ENCODE measurements around the gene PDE10A.
A peak's percentile ranks its signal among the peaks of the same experiment; 100 is the strongest.

The PDE10A gene

GRCh38 chr6:165662749-165663376, at the start of gene PDE10A:
Gene PDE10A (minus strand): TSS chr6:165663241. CDS start chr6:165662811, 430 bp downstream.
- peak; percentile 26 for DNase-seq

- no peak for DNase-seq
Observed at GRCh38 chr6:165708985-165709576, 46.0 kb upstream of the PDE10A start.

- no peak for DNase-seq
Observed at GRCh38 chr6:165707067-165707853, 44.2 kb upstream of the PDE10A start.

- DNase-seq = no peak
Observed at GRCh38 chr6:165705941-165706340, 42.9 kb upstream of the PDE10A start.

GRCh38 chr6:165704045-165704748, 41.2 kb upstream of the PDE10A start:
- no peak for DNase-seq

GRCh38 chr6:165702669-165703068, 39.6 kb upstream of the PDE10A start:
- DNase-seq = no peak

- DNase-seq = no peak
Observed at GRCh38 chr6:165701564-165702354, 38.7 kb upstream of the PDE10A start.

GRCh38 chr6:165701005-165701404, 38.0 kb upstream of the PDE10A start:
- DNase-seq = no peak

- no peak for DNase-seq
Observed at GRCh38 chr6:165698868-165699267, 35.8 kb upstream of the PDE10A start.

GRCh38 chr6:165697171-165697570, 34.1 kb upstream of the PDE10A start:
- no peak for DNase-seq

GRCh38 chr6:165695722-165696515, 32.9 kb upstream of the PDE10A start:
- no peak for DNase-seq

- DNase-seq = no peak
Observed at GRCh38 chr6:165694296-165694695, 31.3 kb upstream of the PDE10A start.

GRCh38 chr6:165692106-165692653, 29.1 kb upstream of the PDE10A start:
- no peak for DNase-seq

- DNase-seq = no peak
Observed at GRCh38 chr6:165689699-165690098, 26.7 kb upstream of the PDE10A start.

- no peak for DNase-seq
Observed at GRCh38 chr6:165686596-165687365, 23.7 kb upstream of the PDE10A start.

GRCh38 chr6:165685302-165685701, 22.3 kb upstream of the PDE10A start:
- DNase-seq = no peak

- DNase-seq = no peak
Observed at GRCh38 chr6:165684333-165684732, 21.3 kb upstream of the PDE10A start.

- no peak for DNase-seq
Observed at GRCh38 chr6:165680975-165681374, 17.9 kb upstream of the PDE10A start.

- no peak for DNase-seq
Observed at GRCh38 chr6:165679326-165679725, 16.3 kb upstream of the PDE10A start.

GRCh38 chr6:165678904-165679303, 15.9 kb upstream of the PDE10A start:
- no peak for DNase-seq

GRCh38 chr6:165678429-165678828, 15.4 kb upstream of the PDE10A start:
- no peak for DNase-seq

All from NCI-H69 (cell line).